B cell (primary cell): ENCODE data around the gene MEN1.

Experiments used
- CTCF ChIP-seq: fragments of 200-600 bp; IDR thresholded peaks from one replicate; pipeline ENCODE4 v1.8.0; 2022; ENCODE audit warnings: antibody characterized with exemption, mild to moderate bottlenecking
- EZH2 ChIP-seq: IDR thresholded peaks from 2 replicates; pipeline ENCODE4 v1.6.1; 2012; ENCODE audit warnings: borderline replicate concordance, low read depth, mild to moderate bottlenecking, moderate library complexity, low read length; ENCODE audit not compliant: insufficient read depth, poor library complexity, severe bottlenecking

- TF ChIP-seq CTCF (no peak), EZH2 (no peak)
Observed at GRCh38 chr11:64842851-64843685, 32.7 kb upstream of the MEN1 start.
